ENCODE results near the gene NCEH1.

Gene NCEH1

GRCh38 chr3:172646439-172647015 is 64.3 kb downstream of the NCEH1 start:
- no peak for DNase-seq (ENCODE audit: low read depth, low spot score)

GRCh38 chr3:172644258-172644657 is 66.6 kb downstream of the NCEH1 start:
- no peak for DNase-seq (ENCODE audit: low read depth, low spot score)

GRCh38 chr3:172643506-172644179 is 67.2 kb downstream of the NCEH1 start:
- DNase-seq (ENCODE audit: low read depth, low spot score): no peak

- DNase-seq (ENCODE audit: low read depth, low spot score): no peak
These were observed 69.6 kb downstream of the NCEH1 start for GRCh38 chr3:172641291-172641690.

GRCh38 chr3:172640751-172641150 is 70.1 kb downstream of the NCEH1 start:
- DNase-seq (ENCODE audit: low read depth, low spot score): no peak

GRCh38 chr3:172635588-172635987 is 75.3 kb downstream of the NCEH1 start:
- no peak for DNase-seq (ENCODE audit: low read depth, low spot score)

- no peak for DNase-seq (ENCODE audit: low read depth, low spot score)
These were observed 75.9 kb downstream of the NCEH1 start for GRCh38 chr3:172634948-172635347.

GRCh38 chr3:172630316-172630715 is 80.6 kb downstream of the NCEH1 start:
- DNase-seq (ENCODE audit: low read depth, low spot score): no peak

GRCh38 chr3:172629470-172629869 is 81.4 kb downstream of the NCEH1 start:
- DNase-seq (ENCODE audit: low read depth, low spot score): no peak

GRCh38 chr3:172627057-172627809 is 83.6 kb downstream of the NCEH1 start:
- no peak for DNase-seq (ENCODE audit: low read depth, low spot score)

GRCh38 chr3:172626021-172626640 is 84.7 kb downstream of the NCEH1 start:
- no peak for DNase-seq (ENCODE audit: low read depth, low spot score)

- no peak for DNase-seq (ENCODE audit: low read depth, low spot score)
These were observed 85.5 kb downstream of the NCEH1 start for GRCh38 chr3:172625404-172625803.

GRCh38 chr3:172624999-172625398 is 85.9 kb downstream of the NCEH1 start:
- DNase-seq (ENCODE audit: low read depth, low spot score): no peak

- no peak for DNase-seq (ENCODE audit: low read depth, low spot score)
These were observed 87.8 kb downstream of the NCEH1 start for GRCh38 chr3:172622916-172623700.

- DNase-seq (ENCODE audit: low read depth, low spot score): no peak
These were observed 88.7 kb downstream of the NCEH1 start for GRCh38 chr3:172622156-172622555.

- no peak for DNase-seq (ENCODE audit: low read depth, low spot score)
These were observed 92.9 kb downstream of the NCEH1 start for GRCh38 chr3:172617976-172618375.

GRCh38 chr3:172617013-172617706 is 93.7 kb downstream of the NCEH1 start:
- no peak for DNase-seq (ENCODE audit: low read depth, low spot score)

GRCh38 chr3:172616031-172616461 is 94.8 kb downstream of the NCEH1 start:
- no peak for DNase-seq (ENCODE audit: low read depth, low spot score)

GRCh38 chr3:172615296-172615695 is 95.6 kb downstream of the NCEH1 start:
- no peak for DNase-seq (ENCODE audit: low read depth, low spot score)

GRCh38 chr3:172614340-172615274 is 96.3 kb downstream of the NCEH1 start:
- no peak for DNase-seq (ENCODE audit: low read depth, low spot score)
